H1 (cell line): ENCODE measurements around the gene APOOL. TPM values are rescaled to one million over a fixed set of nuclear protein-coding genes. Genes with fewer than 3 reads are reported as not detected.

Experiments used
- CTCF ChIA-PET: fragments of 300-600 bp; sonication (Branson Sonifier 250); formaldehyde crosslinking; loops from one replicate; lab custom pipeline; 2021; ENCODE audit not compliant: partially characterized antibody; lab: Charles Lee
- POLR2A ChIA-PET: fragments of 300-600 bp; sonication (Branson Sonifier 250); formaldehyde crosslinking; loops from one replicate; lab custom pipeline; 2021; ENCODE audit warnings: inconsistent platforms; ENCODE audit not compliant: partially characterized antibody; lab: Charles Lee
- DNase-seq, 2 experiments: peaks; one replicate each; pipeline versions ENCODE4 v3.0.0 to v3.0.0-alpha.2; 2010 to 2022; ENCODE audit warnings: low spot score in 2 of 2, low read depth in 1 of 2, mixed read lengths in 1 of 2
- FAIRE-seq: peaks from 2 replicates; lab custom pipeline; 2011; peaks lifted over from hg19 to GRCh38; lab: Jason Lieb, UNC
- H2AFZ ChIP-seq: 2 replicates; pipeline ENCODE4 v1.8.1; 2012; ENCODE audit warnings: low read length, inconsistent platforms
- H2AK5ac ChIP-seq: 2 replicates; pipeline ENCODE4 v1.6.1; 2013; ENCODE audit warnings: low read depth, low read length
- H2BK120ac ChIP-seq: replicated peaks from 2 replicates; pipeline ENCODE3; 2013; ENCODE audit warnings: low read depth, low read length, inconsistent platforms
- H2BK12ac ChIP-seq: 2 replicates; pipeline ENCODE4 v1.6.1; 2013; ENCODE audit warnings: low read depth, low read length
- H2BK15ac ChIP-seq: 2 replicates; pipeline ENCODE4 v1.6.1; 2013; ENCODE audit warnings: low read length
- H2BK20ac ChIP-seq: 2 replicates; pipeline ENCODE4 v1.6.1; 2013; ENCODE audit warnings: low read length
- H2BK5ac ChIP-seq: 2 replicates; pipeline ENCODE4 v1.6.1; 2013; ENCODE audit warnings: low read depth, low read length
- H3K14ac ChIP-seq: 2 replicates; pipeline ENCODE4 v1.6.1; 2013; ENCODE audit warnings: inconsistent platforms; ENCODE audit not compliant: insufficient read length
- H3K18ac ChIP-seq: 2 replicates; pipeline ENCODE4 v1.6.1; 2013; ENCODE audit warnings: low read length; ENCODE audit errors: extremely low read depth
- H3K23ac ChIP-seq: 2 replicates; pipeline ENCODE4 v1.6.1; 2013; ENCODE audit warnings: inconsistent platforms; ENCODE audit not compliant: insufficient read length
- H3K23me2 ChIP-seq: 2 replicates; pipeline ENCODE4 v1.6.1; 2013; ENCODE audit warnings: low read depth, low read length
- H3K27ac ChIP-seq: 2 replicates; pipeline ENCODE4 v1.6.1; 2011; ENCODE audit warnings: low read depth, low read length, inconsistent platforms
- H3K27me3 ChIP-seq, 4 experiments: replicated peaks in 1 of 4; 1 replicate in 1 of 4; 2 replicates in 3 of 4; pipeline versions ENCODE4 v1.6.1 to v1.8.1; 2011 to 2013; ENCODE audit warnings: low read length in 3 of 4, mild to moderate bottlenecking in 3 of 4, inconsistent platforms in 2 of 4, mixed read lengths in 2 of 4, moderate library complexity in 1 of 4; ENCODE audit not compliant: control insufficient read depth in 3 of 4, insufficient read depth in 3 of 4; ENCODE audit errors: extremely low read depth in 1 of 4
- H3K36me3 ChIP-seq, 4 experiments: 2 replicates each; pipeline versions ENCODE4 v1.6.1 to v1.8.1; 2011 to 2013; ENCODE audit warnings: mild to moderate bottlenecking in 4 of 4, low read length in 3 of 4, moderate library complexity in 2 of 4, control low read depth in 1 of 4, inconsistent platforms in 1 of 4; ENCODE audit not compliant: insufficient read depth in 4 of 4, control insufficient read depth in 2 of 4
- H3K4ac ChIP-seq: replicated peaks from 2 replicates; pipeline ENCODE3; 2013; ENCODE audit warnings: low read length, low read depth, mixed read lengths, inconsistent platforms; ENCODE audit not compliant: insufficient read length
- H3K4me1 ChIP-seq, 4 experiments: replicated peaks in 1 of 4; 1 replicate in 1 of 4; 2 replicates in 3 of 4; pipeline versions ENCODE4 v1.6.1 to v1.8.1; 2011 to 2013; ENCODE audit warnings: low read length in 3 of 4, inconsistent platforms in 2 of 4, mixed read lengths in 1 of 4; ENCODE audit not compliant: insufficient read depth in 4 of 4, control insufficient read depth in 3 of 4
- H3K4me2 ChIP-seq, 2 experiments: 2 replicates each; pipeline versions ENCODE4 v1.6.1 to v1.8.1; 2011 to 2013; ENCODE audit warnings: low read depth in 2 of 2, low read length in 2 of 2, control low read depth in 1 of 2, inconsistent platforms in 1 of 2, mild to moderate bottlenecking in 1 of 2; ENCODE audit not compliant: insufficient read depth in 1 of 2
- H3K4me3 ChIP-seq, 4 experiments: fragments of 200-600, 300-600 bp in 1 of 4; sonication (generic), shearing (Covaris generic), sonication (Bioruptor Twin) in 1 of 4; 2 replicates each; pipeline versions ENCODE4 v1.5.1 to v1.8.1; 2011 to 2016; ENCODE audit warnings: low read length in 4 of 4, low read depth in 3 of 4, control low read depth in 2 of 4, inconsistent platforms in 2 of 4, mild to moderate bottlenecking in 2 of 4, mixed read lengths in 1 of 4, moderate library complexity in 1 of 4; ENCODE audit not compliant: insufficient read depth in 2 of 4; ENCODE audit errors: extremely low read depth in 1 of 4
- H3K56ac ChIP-seq: replicated peaks from 2 replicates; pipeline ENCODE3; 2013; ENCODE audit warnings: low read depth, mild to moderate bottlenecking, mixed read lengths, low read length, inconsistent platforms; ENCODE audit not compliant: insufficient read length
- H3K79me1 ChIP-seq: 2 replicates; pipeline ENCODE4 v1.6.1; 2013; ENCODE audit warnings: low read depth, low read length, control low read depth
- H3K79me2 ChIP-seq, 2 experiments: 2 replicates each; pipeline versions ENCODE4 v1.6.1 to v1.8.1; 2012 to 2013; ENCODE audit warnings: low read length in 2 of 2, mild to moderate bottlenecking in 2 of 2, inconsistent platforms in 1 of 2; ENCODE audit not compliant: insufficient read depth in 2 of 2, control insufficient read depth in 1 of 2
- H3K9ac ChIP-seq, 4 experiments: replicated peaks in 1 of 4; 1 replicate in 1 of 4; 2 replicates in 3 of 4; pipeline versions ENCODE4 v1.6.1 to v1.8.1; 2011 to 2013; ENCODE audit warnings: low read depth in 3 of 4, low read length in 3 of 4, control low read depth in 2 of 4, mild to moderate bottlenecking in 2 of 4, moderate library complexity in 2 of 4, inconsistent platforms in 1 of 4; ENCODE audit errors: extremely low read depth in 1 of 4
- H3K9me3 ChIP-seq, 2 experiments: 2 replicates each; pipeline versions ENCODE4 v1.6.1 to v1.8.1; 2012 to 2013; ENCODE audit warnings: mild to moderate bottlenecking in 2 of 2, moderate library complexity in 2 of 2, control low read depth in 1 of 2, inconsistent platforms in 1 of 2, low read depth in 1 of 2, low read length in 1 of 2, mixed read lengths in 1 of 2; ENCODE audit not compliant: insufficient read depth in 2 of 2
- H4K20me1 ChIP-seq, 2 experiments: replicated peaks in 1 of 2; 2 replicates each; pipeline versions ENCODE3 to v1.8.1; 2011 to 2013; ENCODE audit warnings: inconsistent platforms in 2 of 2, low read length in 2 of 2, mild to moderate bottlenecking in 1 of 2; ENCODE audit not compliant: insufficient read depth in 2 of 2, control insufficient read depth in 1 of 2
- H4K5ac ChIP-seq: 2 replicates; pipeline ENCODE4 v1.6.1; 2013; ENCODE audit warnings: low read length, low read depth, mixed read lengths, inconsistent platforms; ENCODE audit not compliant: insufficient read length
- H4K8ac ChIP-seq: 2 replicates; pipeline ENCODE4 v1.8.0; 2013; ENCODE audit warnings: mild to moderate bottlenecking, moderate library complexity, low read length, inconsistent platforms; ENCODE audit not compliant: insufficient read depth; ENCODE audit errors: extremely low read depth
- H4K91ac ChIP-seq: replicated peaks from 2 replicates; pipeline ENCODE3; 2013; ENCODE audit warnings: low read length, mixed read lengths, inconsistent platforms; ENCODE audit not compliant: insufficient read length
- BACH1 ChIP-seq: IDR thresholded peaks from 2 replicates; pipeline ENCODE4 v1.6.1; 2012; ENCODE audit warnings: low read length, improper control_type of control experiment
- EZH2 ChIP-seq: fragments of 200-600 bp; sonication (generic); IDR thresholded peaks from 2 replicates; pipeline ENCODE4 v1.7.1; 2012; ENCODE audit warnings: low read depth, mild to moderate bottlenecking, moderate library complexity, low read length, inconsistent platforms; ENCODE audit not compliant: severe bottlenecking
- HDAC2 ChIP-seq, 2 experiments: fragments of 300-600 bp in 1 of 2; sonication (generic) in 1 of 2; IDR thresholded peaks; 2 replicates each; pipeline ENCODE4 v1.6.1; 2011 to 2012; ENCODE audit warnings: low read depth in 2 of 2, low read length in 2 of 2, mild to moderate bottlenecking in 2 of 2, moderate library complexity in 2 of 2, borderline replicate concordance in 1 of 2, inconsistent platforms in 1 of 2
- KDM1A ChIP-seq: fragments of 200-600, 300-600 bp; sonication (generic); IDR thresholded peaks from 2 replicates; pipeline ENCODE4 v1.7.1; 2016; ENCODE audit warnings: mild to moderate bottlenecking, low read length, borderline replicate concordance
- PHF8 ChIP-seq: fragments of 200-600 bp; sonication (generic); conservative IDR thresholded peaks from 2 replicates; pipeline ENCODE4 v1.7.1; 2012; ENCODE audit warnings: low read depth, mild to moderate bottlenecking, inconsistent platforms, low read length, moderate library complexity
- RBBP5 ChIP-seq: IDR thresholded peaks from 2 replicates; pipeline ENCODE4 v1.7.1; 2012; ENCODE audit warnings: low read depth, mild to moderate bottlenecking, inconsistent platforms, low read length, moderate library complexity, borderline replicate concordance
- RXRA ChIP-seq: IDR thresholded peaks from 2 replicates; pipeline ENCODE4 v1.6.1; 2011; ENCODE audit warnings: low read depth, mild to moderate bottlenecking, low read length, moderate library complexity; ENCODE audit not compliant: insufficient read depth
- TAF7 ChIP-seq: optimal IDR thresholded peaks from 2 replicates; pipeline ENCODE3; 2011; ENCODE audit warnings: low read depth, mild to moderate bottlenecking, inconsistent platforms, low read length, moderate library complexity, borderline replicate concordance
- TCF12 ChIP-seq: IDR thresholded peaks from 2 replicates; pipeline ENCODE4 v1.6.1; 2011; ENCODE audit warnings: low read depth, mild to moderate bottlenecking, low read length
- WGBS, 2 experiments: shearing (Covaris generic) in 1 of 2; methylation state at CpG; one replicate each; pipeline versions ENCODE4 v1.1.6 to v1.1.7; 2013 to 2015; ENCODE audit warnings: low lambda C conversion rate in 2 of 2, mixed read lengths in 2 of 2, inconsistent platforms in 1 of 2, low coverage in 1 of 2, missing lambda C conversion rate in 1 of 2; ENCODE audit not compliant: insufficient replicate concordance in 2 of 2, insufficient coverage in 1 of 2, insufficient read length in 1 of 2; ENCODE audit errors: extremely low coverage in 1 of 2, missing lambda C conversion rate in 1 of 2; 5-methylcytosine and 5-hydroxymethylcytosine counted together
- polyA plus RNA-seq, 7 experiments: library from polyadenylated mRNA; depleted of rRNA in 3 of 7; stranded (reverse) in 5 of 7; unstranded in 2 of 7; fragments of >200 nt in 5 of 7; fragments of 200-250 nt in 2 of 7; gene quantifications; 1 replicate in 5 of 7; 2 replicates in 1 of 7; 4 replicates in 1 of 7; pipeline versions ENCODE4 v1.2.1 to v1.2.3, GENCODE V29; 2011 to 2013; ENCODE audit warnings: missing spikeins in 2 of 7, mixed read lengths in 2 of 7
- total RNA-seq: library from RNA; stranded (reverse); fragmentation: NEBNext Ultra II Directional; extraction: Animal tissue kit (Norgen Biotek cat#: 25700); gene quantifications from 2 replicates; pipeline ENCODE4 v1.2.1, GENCODE V29; 2021
- TF ChIP-seq, protein P1 (sequence below): IDR thresholded peaks from 2 replicates; pipeline ENCODE4 v1.6.1; 2011; ENCODE audit warnings: low read length, improper control_type of control experiment
- TF ChIP-seq, protein P2 (sequence below): IDR thresholded peaks from 2 replicates; pipeline ENCODE4 v1.6.1; 2011; ENCODE audit warnings: low read depth, mild to moderate bottlenecking, low read length; ENCODE audit not compliant: insufficient read depth
- TF ChIP-seq, protein P3 (sequence below): IDR thresholded peaks from 2 replicates; pipeline ENCODE4 v1.6.1; 2012; ENCODE audit warnings: inconsistent platforms

Gene APOOL
- total and polyA plus RNA-seq, 2 of the 8 experiments (the other 6 are each of a cell fraction or from before 2014, with no cell fraction given) = 2.4 to 8.1 TPM

DNA sequence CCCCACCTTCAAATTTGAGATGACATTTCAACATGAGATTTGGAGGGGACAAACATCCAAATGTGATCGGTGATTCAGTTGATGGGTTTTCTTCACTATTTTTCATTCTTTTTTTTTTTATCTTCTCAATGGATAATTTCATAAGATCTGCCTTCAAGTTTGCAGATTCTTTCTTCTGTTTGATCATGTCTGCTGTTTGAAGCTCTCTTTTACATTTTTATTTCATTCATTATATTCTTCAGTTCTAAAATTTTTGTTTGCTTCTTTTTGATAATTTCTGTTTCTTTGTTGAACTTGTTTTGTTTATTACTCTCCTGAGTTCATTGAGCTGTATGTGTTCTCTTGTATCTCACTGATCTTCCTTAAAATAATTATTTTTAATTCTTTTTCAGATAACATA, 14.8 kb downstream of the APOOL start:
- no peak overlapping the region for H3K4me3 ChIP-seq
- H2BK20ac ChIP-seq = no peak overlapping the region
- H3K27ac ChIP-seq = no peak overlapping the region
- H3K27me3 ChIP-seq = no peaks in the 10 kb centered on the region
- POLR2A ChIA-PET = no interaction called here
- H4K91ac ChIP-seq = no peak overlapping the region
- no peak overlapping the region for H2AK5ac ChIP-seq
- no peak overlapping the region for H4K5ac ChIP-seq
- no peak overlapping the region for H2BK12ac ChIP-seq
- no peak overlapping the region for H2BK5ac ChIP-seq
- no peak overlapping the region for H2BK15ac ChIP-seq
- H3K79me1 ChIP-seq = no peaks in the 10 kb centered on the region; the same call in 1 of the 2 replicates
- H2AFZ ChIP-seq = no peak overlapping the region
- H3K4me1 ChIP-seq = no peaks in the 10 kb centered on the region
- no peak for DNase-seq
- 75% methylated on average over 1 of the region's 1 CpG; no CpG with 5 or more reads in 1 of the 2 experiments for WGBS, 2 experiments
- no peak overlapping the region for H3K18ac ChIP-seq
- H3K56ac ChIP-seq = no peak overlapping the region
- H3K23ac ChIP-seq = no peak overlapping the region
- no peaks in the 10 kb centered on the region for H4K20me1 ChIP-seq
- H3K9me3 ChIP-seq = no peaks in the 10 kb centered on the region
- no peak overlapping the region for H3K9ac ChIP-seq
- no peak overlapping the region for H2BK120ac ChIP-seq
- CTCF ChIA-PET = no interaction called here
- no peak overlapping the region for H3K14ac ChIP-seq
- H4K8ac ChIP-seq = no peak overlapping the region
- no peak for FAIRE-seq
- no peaks in the 10 kb centered on the region for H3K36me3 ChIP-seq
- H3K79me2 ChIP-seq = peaks cover 0 to 18% of the 10 kb centered on the region in 2 experiments; a peak in 2 of 4 replicates
- no peak overlapping the region for H3K4me2 ChIP-seq
- no peaks in the 10 kb centered on the region for H3K23me2 ChIP-seq
- H3K4ac ChIP-seq = no peak overlapping the region
- TF ChIP-seq, protein P1, sequence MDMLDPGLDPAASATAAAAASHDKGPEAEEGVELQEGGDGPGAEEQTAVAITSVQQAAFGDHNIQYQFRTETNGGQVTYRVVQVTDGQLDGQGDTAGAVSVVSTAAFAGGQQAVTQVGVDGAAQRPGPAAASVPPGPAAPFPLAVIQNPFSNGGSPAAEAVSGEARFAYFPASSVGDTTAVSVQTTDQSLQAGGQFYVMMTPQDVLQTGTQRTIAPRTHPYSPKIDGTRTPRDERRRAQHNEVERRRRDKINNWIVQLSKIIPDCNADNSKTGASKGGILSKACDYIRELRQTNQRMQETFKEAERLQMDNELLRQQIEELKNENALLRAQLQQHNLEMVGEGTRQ = no peak
- TF ChIP-seq PHF8 (no peak), HDAC2 (IDR thresholded peaks at IDR 0.05; ENCODE audit: borderline replicate concordance in 1 of 2, low read depth in 2 of 2, low read length in 2 of 2) (no peak), EZH2 (no peak), BACH1 (no peak), RXRA (no peak), RBBP5 (no peak), KDM1A (no peak), TAF7 (no peak), TCF12 (no peak)
- TF ChIP-seq, protein P2, sequence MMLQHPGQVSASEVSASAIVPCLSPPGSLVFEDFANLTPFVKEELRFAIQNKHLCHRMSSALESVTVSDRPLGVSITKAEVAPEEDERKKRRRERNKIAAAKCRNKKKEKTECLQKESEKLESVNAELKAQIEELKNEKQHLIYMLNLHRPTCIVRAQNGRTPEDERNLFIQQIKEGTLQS = no peak
- TF ChIP-seq, protein P3, sequence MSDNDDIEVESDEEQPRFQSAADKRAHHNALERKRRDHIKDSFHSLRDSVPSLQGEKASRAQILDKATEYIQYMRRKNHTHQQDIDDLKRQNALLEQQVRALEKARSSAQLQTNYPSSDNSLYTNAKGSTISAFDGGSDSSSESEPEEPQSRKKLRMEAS = no peak
